GM21576 (cell line): ENCODE measurements around the gene ATP6V1F.
A peak's percentile ranks its signal among the peaks of the same experiment; 100 is the strongest.

Experiments used
- ATAC-seq: cut with Tn5 transposase; IDR thresholded peaks from one replicate; pipeline ENCODE4 v1.9.1; 2021; ENCODE audit warnings: mild to moderate bottlenecking, moderate library complexity; ENCODE audit not compliant: unreplicated experiment

ATP6V1F gene

DNA sequence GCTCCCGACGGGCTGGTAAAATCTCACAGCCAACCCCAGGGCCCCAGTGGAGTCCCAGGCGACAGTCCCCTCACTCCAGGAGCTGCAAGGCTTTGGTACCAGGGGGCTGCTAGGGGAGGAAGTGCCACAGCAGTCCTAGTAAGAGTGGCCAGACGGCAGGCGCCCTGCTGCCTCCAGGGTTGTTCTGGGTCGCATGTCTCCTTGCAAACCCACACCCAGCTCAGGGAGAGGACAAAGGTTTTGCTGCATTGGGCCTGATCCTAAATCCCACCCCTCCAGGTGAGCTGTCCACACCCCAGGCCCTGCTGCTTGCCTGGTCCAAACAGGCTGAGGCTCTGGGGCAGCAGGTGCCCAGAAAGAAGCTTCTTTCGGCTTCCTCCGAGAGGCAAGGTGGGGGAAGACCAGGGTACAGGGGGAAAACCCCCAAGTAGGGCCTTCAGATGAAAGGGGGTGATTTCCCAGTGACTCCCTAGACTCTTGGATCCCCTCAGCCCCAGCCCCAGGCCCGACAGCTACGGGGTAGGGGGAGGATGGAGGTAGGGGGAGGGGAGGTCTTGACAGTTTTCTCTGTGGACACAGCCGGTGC is 52.0 kb downstream of the ATP6V1F start:
- ATAC-seq = peak; percentile 42

DNA sequence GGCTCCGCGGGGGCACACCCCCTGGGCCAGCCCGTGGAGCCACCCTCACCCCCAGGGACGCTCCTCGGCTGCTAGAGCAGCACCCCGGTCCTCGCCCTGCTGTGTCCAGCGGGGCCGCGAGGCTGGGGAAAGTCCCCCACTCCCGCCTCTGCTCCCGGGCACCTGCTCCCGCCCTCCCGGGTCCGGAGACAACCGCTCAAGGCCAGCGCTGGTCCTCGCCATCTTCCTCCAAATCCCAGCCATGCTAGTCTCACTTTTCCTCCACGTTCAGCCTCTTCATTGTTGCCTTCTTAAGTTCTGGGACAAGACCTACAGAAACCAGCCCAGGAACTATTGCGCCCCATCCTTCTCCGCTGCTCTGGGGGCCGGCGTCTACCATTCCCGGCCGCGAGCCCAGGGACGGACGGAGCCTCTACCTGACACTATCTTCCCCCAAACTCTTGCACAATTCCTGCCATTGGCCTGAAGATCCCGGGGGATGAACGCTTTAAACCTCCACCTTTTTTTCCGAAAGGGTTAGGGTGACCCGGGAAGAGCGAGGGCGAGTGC is 52.7 kb downstream of the ATP6V1F start:
- no peak for ATAC-seq
